GM12878 (cell line): Measurements from ENCODE around the gene XPNPEP1. TPM values are rescaled to one million over a fixed set of nuclear protein-coding genes. Genes with fewer than 3 reads are reported as not detected.

Experiments used
- ATAC-seq: fragments of 200-7000 bp; cut with Tn5 transposase; 3 replicates; pipeline ENCODE4 v1.9.1; 2020; ENCODE audit warnings: mild to moderate bottlenecking, moderate library complexity
- BruUV-seq: library from RNA; stranded (reverse); fragments of 400-500 nt; replicated peaks from 2 replicates; lab custom pipeline; 2021; lab: Mats Ljungman, UMichigan
- CTCF ChIA-PET: fragments of 300-600 bp; sonication (Branson Sonifier 250); formaldehyde crosslinking; extraction: SDS; loops from one replicate; lab custom pipeline; 2021; ENCODE audit warnings: inconsistent platforms; lab: Yijun Ruan, JAX
- POLR2A ChIA-PET: fragments of 350-600 bp; formaldehyde crosslinking; extraction: SDS; loops from one replicate; lab custom pipeline; 2021; ENCODE audit warnings: inconsistent platforms; lab: Charles Lee
- RAD21 ChIA-PET: fragments of 300-600 bp; sonication (Branson Sonifier 250); formaldehyde crosslinking; loops from one replicate; lab custom pipeline; 2023; ENCODE audit warnings: antibody characterized with exemption; ENCODE audit not compliant: unreplicated experiment; lab: Charles Lee
- SMC1A ChIA-PET: fragments of 300-600 bp; sonication (Branson Sonifier 250); formaldehyde crosslinking; loops from one replicate; lab custom pipeline; 2023; ENCODE audit not compliant: unreplicated experiment, uncharacterized antibody; lab: Charles Lee
- DNase-seq: peaks from one replicate; pipeline ENCODE4 v3.0.0-alpha.2; 2011; ENCODE audit warnings: low read depth, low spot score
- FAIRE-seq: peaks from 3 replicates; lab custom pipeline; 2011; peaks lifted over from hg19 to GRCh38; lab: Jason Lieb, UNC
- H2AFZ ChIP-seq: 2 replicates; pipeline ENCODE4 v1.6.0; 2011; ENCODE audit warnings: low read depth, low read length, control low read depth; ENCODE audit not compliant: control insufficient read depth
- H3K27ac ChIP-seq: 2 replicates; pipeline ENCODE4 v1.5.1; 2011; ENCODE audit warnings: control low read depth; ENCODE audit not compliant: control insufficient read depth, insufficient read depth
- H3K27me3 ChIP-seq, 2 experiments: replicated peaks in 1 of 2; 2 replicates each; pipeline versions ENCODE4 v1.6.0 to v1.6.1; 2011; ENCODE audit warnings: low read length in 1 of 2; ENCODE audit not compliant: control insufficient read depth in 2 of 2, insufficient read depth in 2 of 2
- H3K36me3 ChIP-seq, 2 experiments: 2 replicates each; pipeline ENCODE4 v1.5.1; 2011; ENCODE audit warnings: low read length in 1 of 2; ENCODE audit not compliant: control insufficient read depth in 2 of 2, insufficient read depth in 2 of 2
- H3K4me1 ChIP-seq: 2 replicates; pipeline ENCODE4 v1.6.1; 2011; ENCODE audit warnings: mild to moderate bottlenecking, low read length, moderate library complexity, mixed read lengths; ENCODE audit not compliant: control insufficient read depth, insufficient read depth
- H3K4me2 ChIP-seq: 2 replicates; pipeline ENCODE4 v1.6.0; 2011; ENCODE audit warnings: control low read depth; ENCODE audit not compliant: control insufficient read depth, insufficient read depth
- H3K4me3 ChIP-seq: fragments of 200-600 bp; sonication (generic); 2 replicates; pipeline ENCODE4 v1.5.1; 2016
- H3K79me2 ChIP-seq: 2 replicates; pipeline ENCODE4 v1.6.0; 2011; ENCODE audit warnings: low read length; ENCODE audit not compliant: control insufficient read depth, insufficient read depth
- H3K9ac ChIP-seq: 2 replicates; pipeline ENCODE4 v1.8.0; 2011; ENCODE audit warnings: low read length, control low read depth, mixed read lengths; ENCODE audit not compliant: control insufficient read depth, insufficient read depth
- H3K9me3 ChIP-seq: replicated peaks from 3 replicates; pipeline ENCODE4 v1.5.1; 2011; ENCODE audit warnings: mild to moderate bottlenecking, low read length; ENCODE audit not compliant: control insufficient read depth, insufficient read depth
- H4K20me1 ChIP-seq: 2 replicates; pipeline ENCODE4 v1.6.0; 2011; ENCODE audit not compliant: control insufficient read depth, insufficient read depth
- CHD4 ChIP-seq: fragments of 200-600 bp; sonication (generic); IDR thresholded peaks from 2 replicates; pipeline ENCODE4 v1.6.1; 2016; ENCODE audit warnings: mild to moderate bottlenecking
- PAX5 ChIP-seq: IDR thresholded peaks from 2 replicates; pipeline ENCODE4 v1.6.1; 2011; ENCODE audit warnings: low read depth, low read length, borderline replicate concordance
- POLR2AphosphoS2 ChIP-seq: IDR thresholded peaks from 2 replicates; pipeline ENCODE4 v1.6.1; 2011; ENCODE audit warnings: low read depth, mild to moderate bottlenecking, low read length, improper control_type of control experiment, moderate library complexity
- POLR2AphosphoS5 ChIP-seq: IDR thresholded peaks from 2 replicates; pipeline ENCODE4 v1.6.1; 2011; ENCODE audit warnings: mild to moderate bottlenecking, low read length, inconsistent platforms
- TARDBP ChIP-seq: IDR thresholded peaks from 2 replicates; pipeline ENCODE4 v1.6.1; 2016; ENCODE audit warnings: borderline replicate concordance
- WGBS: methylation state at CpG from one replicate; pipeline ENCODE4 v1.1.6; 2016; ENCODE audit warnings: low lambda C conversion rate; ENCODE audit not compliant: insufficient replicate concordance, insufficient coverage; ENCODE audit errors: missing lambda C conversion rate; 5-methylcytosine and 5-hydroxymethylcytosine counted together
- in situ Hi-C: fragments of 300-500 bp; cut with MboI; formaldehyde crosslinking; loops from 9 replicates; pipeline ENCODE4 v1.14.3; 2018; ENCODE audit warnings: mixed read lengths
- intact Hi-C: fragments of 100-400 bp; cut with micrococcal nuclease; formaldehyde crosslinking; loops from one replicate; pipeline ENCODE4 v1.14.2; 2022; ENCODE audit not compliant: unreplicated experiment
- polyA plus RNA-seq, 11 experiments: library from polyadenylated mRNA; depleted of rRNA in 4 of 11; unstranded in 6 of 11; stranded (reverse) in 5 of 11; fragments of >200 nt; fragmentation: Nextera tagmentation in 4 of 11; fragmentation: Illumina TruSeq in 1 of 11; extraction: Ambion mirVana in 4 of 11; extraction: Trizol in 1 of 11; gene quantifications; 1 replicate in 1 of 11; 2 replicates in 10 of 11; pipeline versions ENCODE4 v1.2.1 to v1.2.3, GENCODE V29; 2011 to 2016; ENCODE audit warnings: inconsistent platforms in 2 of 11, missing spikeins in 2 of 11, low read depth in 1 of 11
- total RNA-seq, 4 experiments: library from RNA; depleted of rRNA in 3 of 4; stranded (reverse); fragments of >200 nt in 3 of 4; fragmentation: Illumina TruSeq in 1 of 4; extraction: Trizol in 1 of 4; gene quantifications; 2 replicates each; pipeline versions ENCODE4 v1.2.1 to v1.2.3, GENCODE V29; 2013 to 2021

The XPNPEP1 gene
- total and polyA plus RNA-seq, 10 of the 15 experiments (the other 5 are each of a cell fraction or from before 2014, with no cell fraction given): 22.7 to 108 (median 43.5) TPM

DNA sequence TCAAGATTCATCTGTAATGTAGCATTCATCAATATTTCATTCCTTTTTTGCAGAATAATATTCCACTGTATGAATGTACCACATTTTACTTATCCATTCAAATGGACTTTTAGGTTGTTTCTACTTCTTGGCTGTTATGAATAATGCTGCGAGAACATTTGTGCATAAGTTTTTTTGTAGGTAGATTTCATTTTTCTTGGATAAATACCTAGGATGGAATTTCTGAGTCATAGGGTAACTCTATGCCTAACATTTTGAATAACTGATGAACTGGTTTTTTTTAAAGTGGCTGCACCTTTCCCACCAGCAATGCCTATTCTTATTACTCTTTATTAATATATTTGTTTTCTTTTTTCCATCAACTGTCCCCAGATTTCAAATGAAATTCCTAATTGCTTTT lies 9.1 kb upstream of the XPNPEP1 start:
- SMC1A ChIA-PET: no interaction called here
- 85% methylated on average over 1 of the region's 1 CpG for WGBS
- H2AFZ ChIP-seq: no peak overlapping the region
- DNase-seq: no peak
- POLR2A ChIA-PET: no interaction called here
- no peak for FAIRE-seq
- no peak for ATAC-seq
- no peak overlapping the region for H3K4me3 ChIP-seq
- H3K4me2 ChIP-seq: no peak overlapping the region
- H3K4me1 ChIP-seq: no peaks in the 10 kb centered on the region
- no peak for TF ChIP-seq CHD4
- no peak overlapping the region for H3K27ac ChIP-seq
- H3K27me3 ChIP-seq: no peaks in the 10 kb centered on the region
- BruUV-seq: no TSS peak
- intact Hi-C loops: no loop called here
- H3K9ac ChIP-seq: no peak overlapping the region
- no peaks in the 10 kb centered on the region for H3K79me2 ChIP-seq
- RAD21 ChIA-PET: no interaction called here
- no peaks in the 10 kb centered on the region for H4K20me1 ChIP-seq
- in situ Hi-C loops: no loop called here
- H3K9me3 ChIP-seq: no peaks in the 10 kb centered on the region
- CTCF ChIA-PET: no interaction called here
- H3K36me3 ChIP-seq: no peaks in the 10 kb centered on the region

DNA sequence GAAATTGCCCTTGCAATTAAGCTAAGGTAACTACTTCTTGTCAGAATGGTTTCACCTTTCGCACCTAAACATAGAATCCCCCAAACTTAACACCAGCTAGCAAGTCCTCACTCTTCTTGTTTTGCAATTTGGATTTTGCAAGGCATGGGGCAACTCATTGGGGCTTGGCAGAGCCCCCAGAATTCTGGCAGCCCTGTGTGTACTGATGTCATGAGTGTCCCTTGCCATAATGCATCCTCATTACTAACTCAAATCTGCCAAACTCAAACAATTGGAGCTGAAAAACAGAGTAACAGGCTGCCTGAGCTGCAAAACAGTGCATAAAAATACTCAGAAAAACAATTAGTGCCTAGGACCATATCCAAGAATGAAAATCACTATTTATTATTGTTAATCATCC lies 7.9 kb upstream of the XPNPEP1 start:
- Histone ChIP-seq H3K27me3 (no peaks in the 10 kb centered on the region), H4K20me1 (no peaks in the 10 kb centered on the region), H3K9me3 (no peaks in the 10 kb centered on the region), H3K4me2 (no peak overlapping the region), H3K4me1 (no peaks in the 10 kb centered on the region), H3K79me2 (no peaks in the 10 kb centered on the region), H3K4me3 (no peak overlapping the region), H3K9ac (no peak overlapping the region), H3K27ac (no peak overlapping the region), H2AFZ (no peak overlapping the region), H3K36me3 (no peaks in the 10 kb centered on the region)
- intact Hi-C loops (no loop called here), in situ Hi-C loops (no loop called here)
- DNase-seq: no peak
- WGBS: 90% methylated on average over 1 of the region's 1 CpG
- BruUV-seq: no TSS peak
- ChIA-PET RAD21 (no interaction called here), SMC1A (no interaction called here), CTCF (interaction anchor here (1.4 kb wide), 1 partner anchor 47 kb away, joined by 3 read pairs; no protein-coding TSS in a partner anchor), POLR2A (no interaction called here)
- TF ChIP-seq TARDBP (no peak), POLR2AphosphoS2 (no peak), PAX5 (no peak), POLR2AphosphoS5 (no peak)
- FAIRE-seq: no peak
- ATAC-seq: no peak
